Activated naive CD8-positive, alpha-beta T cell (primary cell): Measurements from ENCODE around the gene HELB.
A peak's percentile ranks its signal among the peaks of the same experiment; 100 is the strongest.

ENCODE experiments used
- H3K27ac Mint-ChIP-seq: one replicate; pipeline ENCODE4 v1.8.0; 2021; ENCODE audit warnings: mixed read lengths
- H3K27me3 Mint-ChIP-seq: one replicate; pipeline ENCODE4 v1.8.0; 2021; ENCODE audit warnings: mixed read lengths
- H3K36me3 Mint-ChIP-seq: one replicate; pipeline ENCODE4 v1.8.0; 2021; ENCODE audit warnings: mixed read lengths
- H3K4me1 Mint-ChIP-seq: one replicate; pipeline ENCODE4 v1.8.0; 2021; ENCODE audit warnings: low read depth, mixed read lengths
- H3K4me3 Mint-ChIP-seq: one replicate; pipeline ENCODE4 v1.8.0; 2021; ENCODE audit warnings: mild to moderate bottlenecking, mixed read lengths
- H3K9me3 Mint-ChIP-seq: one replicate; pipeline ENCODE4 v1.8.0; 2021; ENCODE audit warnings: low read depth, mixed read lengths

The HELB gene

DNA sequence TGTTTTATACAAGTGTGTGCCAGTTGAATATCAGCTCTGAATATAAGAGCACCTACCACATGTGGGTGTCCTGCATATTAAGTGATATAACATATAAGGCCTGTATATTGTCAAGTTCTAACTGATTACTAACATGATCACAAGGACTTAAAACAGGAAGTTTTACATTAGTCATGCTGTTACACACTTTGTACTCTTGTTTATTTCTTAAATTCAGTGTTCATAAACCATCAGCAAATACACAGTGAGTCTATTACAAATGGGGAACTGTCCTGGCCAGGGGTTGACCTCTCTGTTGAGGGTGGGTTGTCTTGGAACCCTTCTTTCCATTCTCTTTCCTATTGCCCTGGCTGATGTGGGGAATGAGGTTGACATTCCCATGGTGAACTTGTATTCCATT, 19.1 kb downstream of the HELB start:
- Mint-ChIP-seq H3K27ac (peak overlapping the region; percentile 4), H3K4me1 (peaks cover 40% of the 10 kb centered on the region), H3K4me3 (no peak overlapping the region), H3K27me3 (no peaks in the 10 kb centered on the region), H3K36me3 (peaks cover 4% of the 10 kb centered on the region), H3K9me3 (no peaks in the 10 kb centered on the region)

DNA sequence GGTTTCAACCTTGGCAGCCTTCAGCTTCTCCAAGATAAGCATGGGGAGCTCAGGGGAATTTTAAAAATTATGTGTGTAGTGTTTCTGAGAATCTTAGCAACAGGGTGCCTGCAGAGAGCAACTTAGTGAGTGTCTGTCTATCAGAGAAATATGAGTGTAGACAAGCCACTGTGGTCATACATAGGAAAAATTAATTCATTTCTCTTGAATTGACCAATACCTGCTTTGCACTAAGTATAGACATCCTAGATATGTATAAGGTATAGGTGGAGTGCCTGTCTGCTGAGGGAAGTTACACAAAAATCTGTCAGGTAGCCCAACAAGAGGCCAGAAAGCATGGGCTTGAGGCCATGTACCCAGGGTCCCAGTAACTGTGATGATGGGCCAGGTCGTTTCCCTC, 20.7 kb downstream of the HELB start:
- Mint-ChIP-seq H3K27me3 (no peaks in the 10 kb centered on the region), H3K4me3 (no peak overlapping the region), H3K9me3 (no peaks in the 10 kb centered on the region), H3K36me3 (peaks cover 10% of the 10 kb centered on the region), H3K27ac (no peak overlapping the region), H3K4me1 (peaks cover 40% of the 10 kb centered on the region)

DNA sequence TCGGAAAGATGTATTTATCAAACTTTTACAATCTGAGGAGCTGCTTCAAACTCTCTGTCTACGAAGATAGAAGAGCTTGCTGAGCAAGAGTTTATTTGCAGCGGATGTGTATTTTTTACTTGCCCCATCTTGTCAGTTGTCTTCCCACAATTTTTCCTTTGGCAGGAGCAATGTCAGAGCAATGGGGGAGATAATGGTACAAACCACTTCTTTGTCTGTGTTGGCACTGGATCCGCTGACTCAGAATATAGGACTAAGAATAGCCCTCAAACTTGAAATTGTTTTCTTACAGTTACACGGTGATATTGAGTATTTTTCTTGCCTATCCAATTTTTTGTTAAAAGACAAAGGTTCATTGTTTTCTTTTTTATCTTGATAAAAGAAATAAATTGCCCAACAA, 27.6 kb downstream of the HELB start:
- no peak overlapping the region for H3K27ac Mint-ChIP-seq
- H3K9me3 Mint-ChIP-seq: no peaks in the 10 kb centered on the region
- peaks cover 31% of the 10 kb centered on the region for H3K4me1 Mint-ChIP-seq
- no peak overlapping the region for H3K4me3 Mint-ChIP-seq
- no peaks in the 10 kb centered on the region for H3K27me3 Mint-ChIP-seq
- peaks cover 31% of the 10 kb centered on the region for H3K36me3 Mint-ChIP-seq

DNA sequence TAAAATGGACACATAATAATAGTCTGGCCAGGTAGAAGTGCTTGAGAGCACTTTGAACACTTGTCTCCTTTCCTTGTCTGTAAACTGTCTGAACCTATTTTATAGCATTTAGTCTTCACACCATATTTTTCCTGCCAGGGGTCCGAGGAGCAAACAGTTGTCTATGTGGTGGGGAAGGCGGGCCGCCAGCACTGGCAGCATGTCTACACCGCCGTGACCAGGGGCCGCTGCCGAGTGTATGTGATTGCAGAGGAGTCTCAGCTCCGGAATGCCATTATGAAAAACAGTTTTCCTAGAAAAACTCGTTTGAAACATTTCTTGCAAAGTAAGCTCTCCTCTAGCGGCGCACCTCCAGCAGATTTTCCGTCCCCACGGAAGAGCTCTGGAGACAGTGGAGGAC, 28.7 kb downstream of the HELB start:
- Mint-ChIP-seq H3K4me1 (peaks cover 29% of the 10 kb centered on the region), H3K36me3 (peaks cover 29% of the 10 kb centered on the region), H3K4me3 (no peak overlapping the region), H3K27me3 (no peaks in the 10 kb centered on the region), H3K27ac (no peak overlapping the region), H3K9me3 (no peaks in the 10 kb centered on the region)

DNA sequence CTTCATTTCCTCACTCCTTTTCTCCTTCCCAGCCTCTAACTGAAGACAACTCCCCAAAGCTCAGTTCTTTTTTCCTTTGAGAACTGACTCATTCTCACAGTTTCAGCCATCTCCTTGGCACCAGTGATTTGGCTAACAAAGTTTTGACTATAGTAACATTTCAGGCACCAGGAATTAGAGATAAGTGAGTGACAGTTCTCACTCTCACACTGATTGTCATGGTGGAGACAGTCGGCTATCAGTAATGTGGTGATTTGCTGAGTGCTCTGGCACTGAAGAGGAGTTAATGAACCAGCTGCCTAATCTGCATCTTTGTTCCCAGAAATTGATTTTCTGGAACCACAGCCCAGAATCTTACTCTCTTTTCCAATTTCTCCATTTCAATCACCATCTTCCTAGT, 29.5 kb downstream of the HELB start:
- Mint-ChIP-seq H3K9me3 (no peaks in the 10 kb centered on the region), H3K27me3 (no peaks in the 10 kb centered on the region), H3K4me3 (no peak overlapping the region), H3K27ac (peak overlapping the region; percentile 75), H3K36me3 (peaks cover 29% of the 10 kb centered on the region), H3K4me1 (peaks cover 29% of the 10 kb centered on the region)

DNA sequence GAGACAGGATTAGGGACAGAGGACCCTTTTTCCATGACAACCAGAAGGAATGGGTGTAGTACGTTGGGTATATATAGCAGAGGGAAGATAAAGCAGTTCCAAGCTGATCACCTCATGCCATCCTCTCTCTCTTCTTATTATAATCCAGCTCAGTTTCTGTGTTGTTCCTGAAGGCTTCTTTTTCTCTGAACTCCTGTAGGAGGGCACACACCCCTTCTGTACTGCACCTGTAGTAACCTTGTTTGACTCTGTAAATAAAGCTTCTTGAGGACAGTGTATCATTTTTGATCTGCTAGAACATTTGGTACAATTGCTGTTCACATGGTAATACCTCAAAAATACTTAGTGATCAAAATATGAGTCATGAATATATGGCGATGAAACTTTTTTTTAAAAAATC, 33.5 kb downstream of the HELB start:
- Mint-ChIP-seq H3K36me3 (peaks cover 39% of the 10 kb centered on the region), H3K27me3 (no peaks in the 10 kb centered on the region), H3K9me3 (peaks cover 3% of the 10 kb centered on the region), H3K4me1 (peaks cover 15% of the 10 kb centered on the region), H3K27ac (no peak overlapping the region), H3K4me3 (no peak overlapping the region)

DNA sequence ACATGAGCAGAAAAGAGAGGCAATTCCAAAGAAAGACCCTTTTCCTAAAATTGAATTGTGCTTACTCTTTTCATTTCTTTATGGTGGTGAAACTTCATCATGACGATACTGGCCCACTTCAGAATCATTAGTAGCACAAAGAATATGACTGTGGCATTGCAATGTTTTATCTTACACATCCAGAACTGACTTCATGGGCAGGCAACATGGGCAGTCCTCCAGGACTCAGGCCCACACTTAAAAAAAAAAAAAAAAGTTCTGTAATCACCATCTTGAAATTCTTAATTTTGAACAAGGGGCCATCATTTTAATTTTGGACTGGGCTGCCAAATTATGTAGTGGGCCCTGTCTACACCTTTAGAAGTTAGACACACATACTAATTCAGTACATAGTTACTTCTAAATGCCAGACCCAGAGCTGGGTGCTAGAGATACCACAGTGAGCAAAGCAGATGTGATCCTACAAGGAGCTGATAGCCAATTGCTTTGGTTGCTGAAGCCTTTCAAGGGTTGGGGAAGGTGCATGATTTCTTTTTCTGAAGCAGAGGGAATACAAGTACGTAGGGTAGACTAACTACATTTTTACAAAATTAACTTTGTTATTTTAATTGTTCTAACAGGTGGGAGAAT, 35.2 kb downstream of the HELB start:
- Mint-ChIP-seq H3K9me3 (peaks cover 3% of the 10 kb centered on the region), H3K4me1 (peaks cover 6% of the 10 kb centered on the region), H3K27me3 (no peaks in the 10 kb centered on the region), H3K27ac (no peak overlapping the region), H3K36me3 (peaks cover 41% of the 10 kb centered on the region), H3K4me3 (no peak overlapping the region)

DNA sequence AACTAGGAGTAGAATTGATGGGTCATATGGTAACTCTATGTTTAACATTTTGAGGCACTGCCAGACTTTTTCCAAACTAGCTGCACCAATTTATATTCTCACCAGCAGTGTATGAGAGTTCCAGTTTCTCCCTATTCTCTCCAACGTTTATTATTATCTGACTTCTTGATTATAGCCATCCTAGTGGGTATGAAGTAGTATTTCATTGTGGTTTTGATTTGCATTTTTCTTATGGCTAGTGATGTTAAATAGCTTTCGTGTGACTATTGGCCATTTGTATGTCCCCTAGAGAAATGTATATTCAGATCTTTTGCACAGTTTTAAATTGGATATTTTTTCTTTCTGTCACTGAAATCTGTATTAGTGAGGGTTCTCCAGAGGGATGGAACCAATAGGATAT, 37.8 kb downstream of the HELB start:
- Mint-ChIP-seq H3K4me3 (no peak overlapping the region), H3K27me3 (no peaks in the 10 kb centered on the region), H3K27ac (no peak overlapping the region), H3K36me3 (peaks cover 47% of the 10 kb centered on the region), H3K9me3 (peaks cover 3% of the 10 kb centered on the region), H3K4me1 (peaks cover 15% of the 10 kb centered on the region)

DNA sequence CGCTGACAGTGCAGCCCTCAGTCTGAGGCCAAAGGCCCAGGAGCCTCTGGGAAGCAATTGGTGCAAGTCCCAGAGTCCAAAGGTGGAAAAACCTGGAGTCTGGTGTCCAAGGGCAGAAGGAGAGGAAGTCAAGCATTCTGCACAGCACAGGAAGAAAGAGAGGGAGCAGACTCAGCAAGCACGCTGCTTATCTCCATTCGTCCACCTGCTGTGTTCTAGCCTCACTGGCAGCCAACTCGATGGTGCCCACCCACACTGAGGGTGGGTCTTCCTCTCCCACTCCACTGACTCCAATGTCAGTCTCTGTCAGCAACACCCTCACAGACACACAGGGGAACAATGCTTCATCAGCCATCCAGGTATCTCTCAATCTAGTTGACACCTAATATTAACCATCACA, 38.8 kb downstream of the HELB start:
- Mint-ChIP-seq H3K4me3 (no peak overlapping the region), H3K36me3 (peaks cover 48% of the 10 kb centered on the region), H3K27me3 (no peaks in the 10 kb centered on the region), H3K4me1 (peaks cover 25% of the 10 kb centered on the region), H3K9me3 (peaks cover 3% of the 10 kb centered on the region), H3K27ac (no peak overlapping the region)

DNA sequence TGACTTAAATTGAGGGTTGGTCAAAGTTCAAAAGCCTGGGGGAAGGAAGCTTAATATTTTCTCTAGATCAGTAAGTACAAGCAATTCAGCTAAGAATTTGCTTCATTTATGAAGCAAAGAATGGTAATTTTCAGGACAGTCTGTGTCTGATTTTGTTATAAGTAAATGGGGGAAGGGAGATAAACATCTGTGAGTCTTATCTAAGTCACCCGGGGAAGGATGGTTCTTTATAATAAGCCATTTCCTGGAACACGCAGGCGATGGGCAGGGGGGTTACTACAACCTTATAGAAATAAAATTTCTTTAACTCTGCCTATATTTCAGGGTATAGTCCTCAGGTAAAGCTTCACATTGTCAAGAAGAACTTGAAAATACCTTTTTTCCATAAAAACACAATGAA, 42.9 kb downstream of the HELB start:
- Mint-ChIP-seq H3K36me3 (peaks cover 37% of the 10 kb centered on the region), H3K27me3 (no peaks in the 10 kb centered on the region), H3K9me3 (no peaks in the 10 kb centered on the region), H3K4me3 (no peak overlapping the region), H3K4me1 (peaks cover 27% of the 10 kb centered on the region), H3K27ac (peak overlapping the region; percentile 62)

DNA sequence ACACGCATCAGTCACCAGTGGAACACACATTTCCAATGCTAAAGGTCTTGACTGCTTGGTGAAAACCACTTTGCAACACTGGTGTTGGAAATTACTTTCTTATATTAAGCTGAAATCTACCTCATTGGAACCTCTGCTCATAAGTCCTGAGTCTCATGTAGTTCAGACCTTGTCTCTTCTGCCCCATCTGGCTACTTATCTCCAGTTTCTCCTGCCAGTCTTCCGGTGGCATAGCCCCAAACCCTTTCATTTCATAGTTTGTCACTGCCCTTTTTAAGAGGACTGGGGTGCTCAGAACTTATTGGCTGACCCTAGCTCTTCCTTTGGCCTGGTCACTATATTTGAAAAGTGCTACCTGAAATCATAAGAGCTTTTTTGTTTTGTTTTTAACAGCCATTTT, 43.7 kb downstream of the HELB start:
- no peak overlapping the region for H3K4me3 Mint-ChIP-seq
- H3K4me1 Mint-ChIP-seq: peaks cover 27% of the 10 kb centered on the region
- H3K27me3 Mint-ChIP-seq: no peaks in the 10 kb centered on the region
- H3K27ac Mint-ChIP-seq: peak overlapping the region; percentile 64
- peaks cover 31% of the 10 kb centered on the region for H3K36me3 Mint-ChIP-seq
- no peaks in the 10 kb centered on the region for H3K9me3 Mint-ChIP-seq

DNA sequence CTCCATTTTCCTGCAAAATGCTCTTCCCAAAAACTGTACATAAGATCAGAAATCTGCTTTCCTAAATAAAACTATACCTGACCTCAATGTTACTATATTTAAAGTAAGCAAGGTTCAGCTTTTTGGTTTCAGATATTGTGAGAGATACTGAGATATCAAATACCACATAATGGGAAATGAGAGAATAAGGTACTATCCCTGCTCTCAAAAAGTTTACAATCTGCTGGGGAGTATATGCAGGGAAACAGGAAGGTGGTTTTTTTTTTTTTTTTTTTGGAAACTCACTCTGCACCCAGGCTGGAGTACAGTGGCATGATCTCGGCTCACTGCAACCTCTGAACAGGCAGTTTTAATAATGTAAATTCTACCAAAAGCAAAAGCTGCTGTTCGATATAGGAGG, 49.0 kb downstream of the HELB start:
- Mint-ChIP-seq H3K4me3 (no peak overlapping the region), H3K36me3 (peaks cover 16% of the 10 kb centered on the region), H3K27me3 (no peaks in the 10 kb centered on the region), H3K27ac (peak overlapping the region; percentile 28), H3K4me1 (no peaks in the 10 kb centered on the region), H3K9me3 (no peaks in the 10 kb centered on the region)

DNA sequence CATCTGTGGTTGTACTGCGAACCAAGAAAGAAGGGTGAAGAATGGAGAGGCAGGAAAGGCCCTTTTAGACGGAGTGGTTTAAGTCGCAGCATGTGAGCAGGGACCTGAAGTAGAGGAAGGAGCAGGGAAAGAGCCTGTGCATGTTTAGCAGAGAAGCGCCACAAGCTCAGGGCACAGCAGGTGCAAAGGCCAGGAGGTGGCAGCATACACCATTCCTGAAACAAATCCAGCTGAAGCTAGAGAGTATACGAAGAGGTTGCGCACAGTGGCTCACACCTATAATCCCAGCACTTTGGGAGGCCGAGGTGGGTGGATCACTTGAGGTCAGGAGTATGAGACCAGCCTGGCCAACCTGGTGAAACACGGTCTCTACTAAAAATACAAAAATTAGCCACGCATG, 49.9 kb downstream of the HELB start:
- Mint-ChIP-seq H3K9me3 (no peaks in the 10 kb centered on the region), H3K27me3 (no peaks in the 10 kb centered on the region), H3K4me3 (no peak overlapping the region), H3K27ac (no peak overlapping the region), H3K36me3 (peaks cover 12% of the 10 kb centered on the region), H3K4me1 (no peaks in the 10 kb centered on the region)

DNA sequence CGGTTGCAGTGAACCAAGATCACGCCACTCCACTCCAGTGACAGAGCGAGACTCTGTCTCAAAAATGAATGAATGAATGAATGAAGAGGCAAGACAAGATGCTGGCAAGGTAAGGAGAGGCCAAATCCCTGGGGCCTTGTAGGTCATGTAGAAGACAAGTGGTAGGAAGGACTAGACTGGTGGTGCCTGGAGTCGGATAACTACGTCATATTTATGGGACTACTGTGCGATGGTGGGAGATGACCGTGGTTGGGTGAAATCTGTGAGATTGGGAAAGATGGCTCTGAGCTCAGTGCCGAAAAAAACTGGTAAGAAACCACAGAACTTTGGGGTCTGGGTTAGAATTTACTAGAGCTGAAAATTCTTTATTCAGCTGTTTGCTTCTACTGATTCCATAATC, 50.6 kb downstream of the HELB start:
- no peaks in the 10 kb centered on the region for H3K9me3 Mint-ChIP-seq
- H3K36me3 Mint-ChIP-seq: peaks cover 12% of the 10 kb centered on the region
- H3K4me1 Mint-ChIP-seq: no peaks in the 10 kb centered on the region
- H3K27me3 Mint-ChIP-seq: no peaks in the 10 kb centered on the region
- peak overlapping the region; percentile 2 for H3K27ac Mint-ChIP-seq
- no peak overlapping the region for H3K4me3 Mint-ChIP-seq

DNA sequence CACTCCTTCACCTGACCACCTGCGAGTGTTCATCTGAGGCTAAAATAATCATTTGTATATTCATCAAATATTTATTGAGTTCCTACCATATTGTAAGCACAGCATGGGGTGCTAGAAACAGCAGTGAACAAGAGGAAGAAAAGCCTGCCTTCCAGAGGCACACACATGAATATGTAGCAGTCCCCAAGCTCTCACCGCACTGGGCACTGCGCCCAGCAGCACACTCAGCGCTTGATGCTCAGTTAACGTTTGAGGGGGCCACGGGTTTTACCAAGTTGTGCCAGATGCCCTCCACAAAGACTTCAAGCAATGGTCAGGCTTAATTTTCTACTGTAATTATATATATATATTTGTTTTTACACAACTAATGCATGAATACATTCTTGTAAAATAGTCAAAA, 52.0 kb downstream of the HELB start:
- Mint-ChIP-seq H3K27ac (no peak overlapping the region), H3K9me3 (no peaks in the 10 kb centered on the region), H3K36me3 (peaks cover 8% of the 10 kb centered on the region), H3K4me1 (no peaks in the 10 kb centered on the region), H3K4me3 (no peak overlapping the region), H3K27me3 (no peaks in the 10 kb centered on the region)

DNA sequence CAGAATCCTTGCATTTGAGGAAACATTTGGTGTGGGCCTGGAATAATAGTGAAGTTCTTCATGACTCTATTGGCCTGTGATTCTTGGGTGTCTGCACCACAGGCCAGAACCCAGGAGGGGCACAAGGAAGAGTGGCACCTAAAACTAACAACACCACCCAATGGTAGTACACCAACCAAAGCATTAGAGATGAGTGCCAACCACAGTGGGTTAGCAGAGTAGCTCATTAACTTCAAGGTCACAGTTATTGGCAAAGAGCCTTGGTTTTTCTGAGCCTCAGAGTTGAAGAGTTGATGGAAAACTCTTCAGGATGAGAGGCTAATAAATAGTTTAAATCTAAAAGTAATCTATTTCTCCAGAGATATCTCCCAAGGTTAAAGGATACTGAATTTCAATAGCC, 57.0 kb downstream of the HELB start:
- peaks cover 3% of the 10 kb centered on the region for H3K36me3 Mint-ChIP-seq

More for the DNA sequence above, 57.0 kb downstream of the HELB start:
- Mint-ChIP-seq H3K4me1 (no peaks in the 10 kb centered on the region), H3K4me3 (no peak overlapping the region), H3K27ac (no peak overlapping the region), H3K9me3 (no peaks in the 10 kb centered on the region), H3K27me3 (no peaks in the 10 kb centered on the region)
